Daoy (cell line): Measurements from ENCODE around the gene SLC44A3. TPM values are rescaled to one million over a fixed set of nuclear protein-coding genes. Genes with fewer than 3 reads are reported as not detected.
"Not testable (repeated sequence)": the region's sequence is repeated elsewhere in the genome, so short reads cannot be mapped to it uniquely, and the experiment has no call there.

Source experiments
- DNase-seq: peaks from one replicate; pipeline ENCODE4 v3.0.0-alpha.2; 2015; ENCODE audit warnings: low read depth
- total RNA-seq: library from RNA; depleted of rRNA; stranded (reverse); fragments of >200 nt; shearing (Covaris generic); gene quantifications from 2 replicates; pipeline ENCODE4 v1.2.3, GENCODE V29; 2014; rRNA removed

The SLC44A3 gene
- total RNA-seq, 1 experiment from 2014 or later: 0.80 TPM

DNA sequence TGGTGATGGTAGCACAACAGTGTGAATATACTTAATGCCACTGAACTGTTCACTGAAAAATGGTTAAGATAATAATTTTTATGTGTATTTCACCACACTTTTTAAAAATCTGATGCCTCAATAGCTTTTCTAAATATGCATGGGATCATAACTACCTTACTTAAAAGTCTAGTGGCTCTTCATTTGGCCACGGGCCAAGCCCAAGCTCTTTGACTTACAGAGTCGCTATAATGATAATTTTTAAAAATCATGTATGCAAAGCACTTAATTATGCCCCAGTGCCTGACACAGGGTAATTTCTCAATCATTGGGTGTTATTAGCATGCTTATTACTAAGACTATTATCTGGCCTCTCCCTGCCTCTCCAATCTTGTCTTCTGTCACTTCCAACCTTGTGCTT lies 114.4 kb downstream of the SLC44A3 start:
- no peak for DNase-seq

DNA sequence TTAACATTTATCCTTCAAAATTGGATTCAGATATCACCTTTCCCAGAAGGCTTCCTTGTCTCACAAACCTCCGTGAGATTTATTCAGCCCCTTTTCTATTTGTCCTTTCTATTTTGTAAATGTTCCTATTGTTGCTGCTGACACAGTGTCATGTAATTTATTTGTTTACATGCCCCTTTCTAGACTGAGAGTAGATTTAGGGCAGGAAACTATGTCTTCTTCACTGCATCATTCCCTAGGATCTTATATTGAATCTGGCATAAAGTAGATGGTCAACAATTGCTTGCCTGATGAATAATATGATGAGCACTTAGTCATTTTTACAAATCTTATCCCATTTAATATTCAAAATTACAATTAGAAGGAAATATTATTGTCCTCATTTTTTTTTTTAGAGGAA lies 114.9 kb downstream of the SLC44A3 start:
- no peak for DNase-seq

DNA sequence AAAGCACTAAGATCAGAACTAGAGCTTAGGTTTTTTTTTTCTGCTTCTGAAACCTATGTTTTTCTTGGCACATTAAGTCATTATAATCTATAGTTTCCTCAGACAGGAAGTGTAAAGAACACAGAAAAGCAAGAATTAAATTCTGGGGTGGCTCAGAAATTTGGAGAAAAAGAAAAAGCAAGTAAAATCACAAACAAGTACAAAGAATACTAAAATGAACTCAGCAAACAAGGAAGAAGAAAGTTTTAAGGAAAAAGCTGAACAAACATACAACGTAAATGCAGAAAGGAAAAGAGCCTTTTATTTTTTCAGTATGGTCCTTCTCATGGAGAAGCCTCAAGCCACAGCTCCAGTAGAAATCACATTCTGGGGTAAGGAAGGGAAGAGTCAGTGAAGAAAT lies 115.3 kb downstream of the SLC44A3 start:
- no peak for DNase-seq

DNA sequence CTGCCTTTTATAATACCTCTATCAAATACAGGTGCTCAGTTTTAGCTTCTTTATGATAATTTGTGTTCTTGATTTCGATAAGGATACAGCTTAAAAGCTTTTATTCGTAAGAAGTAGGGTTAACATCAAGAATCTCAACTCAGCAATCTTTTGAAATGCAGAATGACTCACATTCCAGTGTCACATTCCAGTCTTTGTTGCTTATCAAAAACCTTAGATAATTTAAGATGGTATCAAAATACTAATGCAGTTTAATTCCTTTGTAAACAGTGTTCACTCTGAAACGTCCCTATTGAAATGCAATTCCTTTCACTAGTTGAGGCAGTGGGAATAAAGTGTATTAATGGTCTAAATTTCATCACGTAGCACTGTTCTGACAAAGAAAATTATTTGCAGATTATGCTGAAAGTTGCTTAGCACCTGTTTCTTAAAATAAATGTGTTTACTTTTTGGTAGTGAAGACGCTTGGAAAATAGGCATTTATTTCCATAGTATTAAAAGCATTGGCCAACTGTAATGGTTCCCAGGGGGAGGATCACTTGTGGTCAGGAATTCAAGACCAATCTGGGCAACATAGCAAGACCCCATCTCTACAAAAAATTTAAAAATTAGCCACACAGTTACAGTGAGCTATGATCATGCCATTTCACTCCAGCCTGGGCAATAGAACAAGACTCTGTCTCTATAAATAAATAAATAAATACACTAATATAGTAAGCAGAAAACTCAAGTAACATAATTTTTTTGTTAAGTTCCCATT lies 116.9 kb downstream of the SLC44A3 start:
- no peak for DNase-seq

DNA sequence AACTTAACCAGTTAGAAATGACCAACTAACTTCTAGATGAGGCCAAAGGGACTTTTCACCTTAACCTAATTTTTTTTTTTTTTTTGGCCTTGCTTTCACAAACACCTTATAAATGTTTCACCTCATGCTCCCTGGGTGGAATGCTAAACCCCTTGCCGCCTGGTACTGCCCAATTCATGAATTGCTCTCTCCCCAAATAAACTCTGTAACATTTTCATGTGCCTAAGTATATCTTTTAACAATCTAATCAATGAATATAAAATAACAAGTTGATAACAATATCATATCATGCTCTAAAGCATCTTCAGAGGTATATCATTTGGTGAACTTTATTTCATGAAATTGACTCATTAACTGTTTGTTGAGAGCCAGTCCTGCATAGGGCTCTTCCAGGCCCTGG lies 117.7 kb downstream of the SLC44A3 start:
- no peak for DNase-seq

DNA sequence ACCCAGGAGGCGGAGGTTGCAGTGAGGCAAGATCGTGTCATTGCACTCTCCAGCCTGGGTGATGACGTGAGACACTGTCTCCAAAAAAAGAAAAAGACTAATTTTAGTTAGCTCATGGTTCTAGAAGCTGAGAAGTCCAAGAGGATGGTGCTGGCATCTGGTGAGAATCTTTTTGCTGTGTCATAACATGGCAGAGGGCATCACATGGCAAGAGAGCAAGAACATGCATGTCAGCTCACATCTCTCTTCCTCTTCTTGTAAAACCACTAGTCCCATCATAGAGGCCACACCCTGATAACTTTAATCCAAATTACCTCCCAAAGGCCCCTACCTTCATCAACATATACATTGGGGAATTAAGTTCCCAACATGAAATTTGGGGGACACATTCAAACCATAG lies 120.6 kb downstream of the SLC44A3 start:
- no peak for DNase-seq

DNA sequence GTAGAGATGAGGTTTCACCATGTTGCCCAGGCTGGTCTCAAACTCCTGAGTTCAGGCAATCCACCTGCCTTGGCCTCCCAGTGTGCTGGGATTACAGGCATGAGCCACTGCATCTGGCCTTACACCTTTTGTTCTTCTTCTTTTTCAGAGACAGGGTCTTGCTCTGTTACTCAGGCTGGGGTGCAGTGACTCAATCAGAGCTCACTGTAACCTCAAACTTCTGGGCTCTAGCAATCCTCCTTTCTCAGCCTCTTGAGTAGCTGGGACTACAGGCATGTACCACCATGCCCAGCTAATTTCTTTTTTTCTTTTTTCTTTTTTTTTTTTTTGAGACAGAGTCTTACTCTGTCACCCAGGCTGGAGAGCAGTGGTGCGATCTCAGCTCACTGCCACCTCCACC lies 121.3 kb downstream of the SLC44A3 start:
- not testable (repeated sequence) for DNase-seq

DNA sequence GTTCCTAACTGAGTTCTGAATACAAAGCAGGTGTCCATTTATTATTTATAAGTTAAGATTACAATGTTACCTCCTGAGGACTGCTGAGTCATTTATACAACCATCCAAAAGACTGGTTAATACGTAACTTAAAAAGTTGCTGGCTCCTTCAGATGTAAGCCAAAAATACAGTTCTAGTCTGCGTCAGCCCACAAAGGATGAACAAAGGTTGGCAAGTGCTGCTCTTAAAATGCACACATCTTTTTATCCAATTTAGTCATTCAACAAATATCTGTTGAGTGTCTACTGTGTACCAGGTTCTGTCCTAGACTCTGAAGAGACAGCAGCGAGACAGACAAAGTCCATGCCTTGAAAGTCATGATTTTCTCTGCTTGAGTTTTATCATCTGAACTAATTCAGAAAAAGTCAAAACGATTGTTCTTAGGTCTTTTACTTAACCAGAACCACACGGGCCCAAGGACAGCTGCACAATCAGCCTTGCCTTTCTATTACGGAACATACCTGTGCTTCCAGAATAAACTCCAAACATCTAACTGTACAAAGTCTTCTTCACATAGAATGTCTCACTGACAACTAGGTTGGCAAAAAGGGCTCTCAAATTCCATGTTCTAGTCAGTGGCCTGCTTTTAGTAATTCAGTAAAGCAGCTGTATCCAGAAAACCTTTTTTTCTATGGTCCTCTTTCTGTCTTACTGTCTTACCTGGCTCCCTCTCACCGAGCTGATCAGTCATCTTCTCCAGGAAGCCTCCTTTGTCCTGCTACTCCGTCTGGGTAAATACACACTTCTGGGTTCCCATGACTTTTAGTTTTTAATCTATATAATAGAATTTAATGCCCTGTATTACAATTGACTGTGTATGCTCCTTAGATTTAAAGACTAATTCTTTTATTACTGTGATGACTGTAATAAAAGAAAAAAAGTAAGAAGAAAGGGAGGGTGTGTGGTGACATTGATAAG lies 122.3 kb downstream of the SLC44A3 start:
- DNase-seq: no peak

Other genes with a start within 250 kb of the SLC44A3 start
- 447 and 452 TPM in 2 replicates for gene CNN3, start 106.8 kb downstream of the SLC44A3 start, total RNA-seq